HPDE6-E6E7 (cell line): ENCODE measurements around the gene AQP12A.
"Not testable (repeated sequence)": the region's sequence is repeated elsewhere in the genome, so short reads cannot be mapped to it uniquely, and the experiment has no call there.

Source experiments
- DNase-seq: peaks from one replicate; pipeline ENCODE4 v3.0.0; 2011; ENCODE audit warnings: missing footprints; ENCODE audit errors: extremely low spot score

The AQP12A gene

GRCh38 chr2:240687741-240688552, 3.7 kb upstream of the AQP12A start:
- DNase-seq = no peak

GRCh38 chr2:240688553-240688919, 3.1 kb upstream of the AQP12A start:
- DNase-seq = no peak

- DNase-seq = no peak
These were observed 1.7 kb upstream of the AQP12A start for GRCh38 chr2:240689975-240690374.

DNA sequence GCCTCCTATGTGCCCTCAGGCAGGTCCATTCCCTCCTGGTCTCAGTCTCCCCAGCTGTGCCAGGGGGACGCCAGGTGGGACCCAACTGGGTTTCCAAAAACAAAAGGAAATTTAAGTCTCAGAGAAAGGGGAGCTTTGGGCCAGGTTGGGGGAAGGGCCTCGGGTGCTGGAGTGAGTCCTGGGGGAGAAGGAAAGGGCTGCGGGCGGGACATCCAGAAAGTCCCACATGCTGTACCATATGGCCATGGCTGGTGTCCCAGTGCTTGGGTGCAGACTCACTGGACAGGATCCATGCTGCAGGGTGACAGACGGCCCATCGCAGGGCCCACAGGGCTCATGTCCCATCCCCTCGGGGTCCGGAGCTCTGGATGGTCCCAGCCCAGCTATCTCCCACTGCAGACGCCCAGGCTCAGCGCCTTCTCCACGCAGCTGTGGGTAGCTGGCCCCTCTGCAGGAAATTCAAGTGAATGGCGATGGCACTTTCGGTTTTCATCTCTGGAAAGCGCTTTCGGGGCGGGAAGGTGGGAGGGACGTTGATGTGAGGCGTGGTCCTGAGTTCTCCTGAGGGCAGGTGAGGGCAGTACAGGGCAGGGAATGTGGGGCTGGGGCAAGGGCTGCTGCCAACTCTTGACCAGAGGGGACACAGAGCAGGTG, 1.1 kb upstream of the AQP12A start:
- not testable (repeated sequence) for DNase-seq

- not testable (repeated sequence) for DNase-seq
These were observed 615 bp upstream of the AQP12A start for GRCh38 chr2:240691075-240691427.

GRCh38 chr2:240692583-240693561, 1.2 kb downstream of the AQP12A start:
- DNase-seq = not testable (repeated sequence)

GRCh38 chr2:240694304-240694703, 2.6 kb downstream of the AQP12A start:
- not testable (repeated sequence) for DNase-seq

DNA sequence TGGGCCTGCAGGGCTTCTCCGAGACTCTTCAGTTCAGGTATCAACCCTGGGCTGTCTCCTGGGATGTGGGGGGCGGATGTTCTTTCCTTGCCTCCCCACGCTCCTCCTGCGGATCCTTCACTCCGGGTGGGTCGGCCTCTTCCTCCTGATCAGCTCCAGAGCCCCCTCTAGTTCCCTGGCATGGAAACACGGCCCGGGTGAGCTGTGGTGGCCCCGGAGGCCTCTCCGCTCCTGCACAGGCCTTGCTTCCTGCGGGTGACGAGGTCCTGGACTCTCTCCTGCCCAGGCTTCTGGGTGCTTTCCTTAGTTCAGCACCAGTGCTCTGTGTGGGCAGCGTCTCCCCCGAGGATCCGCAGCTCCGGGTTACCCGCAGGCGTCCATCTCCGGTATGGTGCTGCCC, 3.9 kb downstream of the AQP12A start:
- not testable (repeated sequence) for DNase-seq

DNA sequence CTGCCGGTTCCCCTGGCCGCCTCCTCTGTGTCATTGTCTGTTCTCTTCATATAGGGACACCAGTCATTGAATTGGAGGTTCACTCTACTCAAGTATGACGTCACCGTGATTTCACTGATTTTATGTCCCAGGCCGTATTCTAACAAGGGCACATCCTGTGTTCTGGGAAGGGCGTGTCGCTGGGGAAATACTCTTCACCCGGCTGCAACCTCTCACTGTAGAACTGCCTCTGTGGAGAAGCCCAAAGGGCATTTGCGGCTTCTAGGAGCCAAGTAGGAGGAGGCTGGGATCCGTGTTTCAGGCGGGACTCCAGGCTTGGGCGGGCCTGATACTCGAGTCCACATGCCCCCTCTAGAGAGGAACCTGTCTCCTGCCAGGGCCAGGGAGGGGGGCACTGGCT, 4.8 kb downstream of the AQP12A start:
- DNase-seq = not testable (repeated sequence)

DNA sequence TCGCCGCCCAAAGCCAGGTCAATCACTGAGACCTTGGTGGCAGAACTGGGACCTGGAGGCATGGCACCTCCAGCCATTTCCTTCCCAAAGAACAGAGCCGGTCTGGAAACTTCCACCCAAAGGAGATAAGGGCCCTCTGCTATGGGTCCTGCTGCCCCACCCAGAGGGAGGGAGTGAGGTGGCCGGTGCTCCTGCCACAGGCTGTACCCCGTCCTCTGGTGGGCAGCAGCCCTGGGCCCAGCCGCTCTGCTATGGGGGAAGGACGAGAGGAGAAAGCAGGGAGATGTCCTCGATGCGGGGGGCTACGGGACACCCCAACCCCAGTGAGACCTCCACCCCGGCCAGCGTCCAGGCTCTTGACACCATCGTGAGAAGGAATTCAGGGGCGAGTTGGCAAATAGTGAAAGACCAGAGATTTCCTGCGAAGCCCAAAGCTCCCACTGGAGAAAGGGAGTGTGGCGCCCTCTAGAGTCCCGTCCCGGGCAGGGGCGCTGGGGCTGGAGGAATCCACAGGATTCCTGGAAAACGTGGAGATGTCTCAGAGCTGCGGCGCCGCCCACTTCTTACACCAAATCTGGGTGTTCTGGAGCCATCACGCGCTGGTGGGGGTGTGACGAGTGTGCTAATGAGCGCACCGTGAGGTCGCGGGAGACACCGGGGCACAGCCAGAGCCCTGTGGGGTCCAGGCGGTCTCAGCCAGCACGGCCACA, 7.3 kb downstream of the AQP12A start:
- not testable (repeated sequence) for DNase-seq

DNA sequence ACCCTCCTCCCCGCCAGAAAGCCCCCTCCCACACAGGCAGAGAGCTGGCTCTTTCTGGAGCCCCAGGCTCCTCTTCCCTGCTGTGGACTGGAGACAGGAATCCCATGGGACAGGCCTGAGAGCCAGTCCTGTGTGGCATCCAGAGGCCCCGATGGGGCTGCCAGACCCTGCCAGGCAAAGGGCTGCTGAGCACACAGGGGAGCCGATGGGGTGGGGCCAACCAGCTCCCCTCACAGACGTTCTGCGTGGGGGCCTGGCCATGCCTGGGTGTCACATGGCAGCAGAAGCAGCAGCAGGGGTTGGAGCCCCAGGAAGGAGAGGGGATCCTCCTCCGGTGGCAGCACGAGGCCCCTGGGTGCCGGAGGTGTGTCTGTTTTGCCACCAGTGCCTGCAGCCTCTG, 8.2 kb downstream of the AQP12A start:
- DNase-seq = not testable (repeated sequence)

GRCh38 chr2:240700616-240701015, 8.9 kb downstream of the AQP12A start:
- DNase-seq = not testable (repeated sequence)

- no peak for DNase-seq
These were observed 9.5 kb downstream of the AQP12A start for GRCh38 chr2:240701091-240701735.

- DNase-seq = no peak
These were observed 10.3 kb downstream of the AQP12A start for GRCh38 chr2:240701736-240702639.

GRCh38 chr2:240702640-240703011, 11.0 kb downstream of the AQP12A start:
- DNase-seq = no peak

DNA sequence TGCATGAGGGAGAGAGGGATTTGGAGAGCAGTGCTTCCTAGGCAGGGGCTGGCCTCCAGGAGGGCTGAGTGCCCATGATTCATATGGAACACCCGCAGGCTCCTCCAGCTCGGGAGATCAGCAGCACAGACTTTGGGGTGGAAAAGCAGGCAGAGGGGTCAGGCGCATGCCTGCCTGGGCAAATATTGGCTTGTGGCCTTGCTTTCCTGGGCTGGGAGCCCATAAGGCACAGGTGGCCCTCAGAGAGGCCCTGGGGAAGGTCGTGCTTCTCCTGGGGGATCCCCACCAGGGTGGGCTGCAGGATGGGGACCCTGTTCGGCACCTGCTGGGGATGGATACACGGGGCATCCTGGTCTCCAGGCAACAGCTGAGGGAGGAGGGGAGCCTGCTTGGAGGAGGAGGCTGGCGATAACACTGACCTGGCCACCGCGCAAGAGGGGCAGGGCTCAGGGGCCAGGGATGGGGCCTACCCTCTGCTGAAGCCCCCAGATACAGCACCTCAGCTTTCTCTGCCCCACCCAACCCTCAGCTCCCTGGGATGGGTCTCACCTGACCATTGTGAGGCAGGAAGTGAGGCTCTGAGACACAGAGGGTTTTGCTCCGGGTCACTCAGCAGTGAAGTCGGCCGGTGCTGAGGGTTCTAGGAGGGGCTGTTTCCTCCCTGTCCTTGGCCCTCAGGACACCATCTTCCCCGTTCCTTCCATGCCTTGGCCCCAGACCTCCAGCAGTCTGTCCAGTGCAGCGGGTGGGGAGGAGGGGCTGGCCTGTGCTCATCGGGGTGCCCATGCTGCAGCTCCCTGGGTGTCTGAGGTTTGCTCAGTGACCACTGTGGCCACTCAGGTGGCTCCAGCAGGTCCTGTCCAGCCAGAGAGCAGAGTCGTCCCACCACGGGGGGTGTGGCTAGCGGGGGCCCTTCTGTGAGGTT, 12.0 kb downstream of the AQP12A start:
- no peak for DNase-seq

DNA sequence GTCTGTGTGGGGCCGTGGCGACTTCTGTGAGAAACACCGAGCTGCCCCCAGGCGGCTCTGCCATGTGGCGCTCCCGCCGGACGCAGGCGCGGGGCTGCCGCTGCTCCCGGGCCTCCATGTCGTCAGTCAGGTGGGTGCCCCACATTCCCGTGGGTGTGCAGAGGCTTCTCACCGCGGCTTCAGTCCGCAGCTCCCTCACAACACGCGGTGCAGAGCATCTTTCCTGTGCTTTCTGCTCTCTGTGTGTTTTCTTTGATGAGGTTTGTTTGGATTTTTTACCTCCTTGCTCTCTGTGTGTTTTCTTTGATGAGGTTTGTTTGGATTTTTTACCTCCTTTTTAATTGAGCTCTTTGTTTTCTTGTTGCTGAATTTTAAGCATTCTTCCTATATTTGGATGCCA, 13.0 kb downstream of the AQP12A start:
- no peak for DNase-seq

- no peak for DNase-seq
These were observed 13.6 kb downstream of the AQP12A start for GRCh38 chr2:240705204-240705791.
